ENCODE results near the gene TRA2B.

DNA sequence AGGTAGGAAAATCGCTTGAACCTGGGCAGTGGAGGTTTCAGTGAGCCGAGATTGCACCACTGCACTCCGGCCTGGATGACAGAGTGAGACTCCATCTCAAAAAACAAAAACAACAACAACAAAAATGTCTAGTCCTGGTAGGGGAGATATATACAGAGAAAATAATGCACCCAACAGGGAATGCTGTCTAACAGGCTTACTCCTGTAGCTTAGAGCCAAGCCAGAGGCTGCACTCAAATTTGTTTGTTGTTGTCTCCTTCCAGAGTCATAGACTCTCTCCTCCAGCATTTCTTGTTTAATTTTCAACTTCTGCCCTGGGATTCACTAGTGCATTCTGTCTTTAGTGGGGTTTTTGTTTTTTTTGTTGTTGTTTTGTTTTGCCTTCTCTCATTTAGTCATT is 4.6 kb upstream of the TRA2B start:
- TF ChIP-seq, protein P1, sequence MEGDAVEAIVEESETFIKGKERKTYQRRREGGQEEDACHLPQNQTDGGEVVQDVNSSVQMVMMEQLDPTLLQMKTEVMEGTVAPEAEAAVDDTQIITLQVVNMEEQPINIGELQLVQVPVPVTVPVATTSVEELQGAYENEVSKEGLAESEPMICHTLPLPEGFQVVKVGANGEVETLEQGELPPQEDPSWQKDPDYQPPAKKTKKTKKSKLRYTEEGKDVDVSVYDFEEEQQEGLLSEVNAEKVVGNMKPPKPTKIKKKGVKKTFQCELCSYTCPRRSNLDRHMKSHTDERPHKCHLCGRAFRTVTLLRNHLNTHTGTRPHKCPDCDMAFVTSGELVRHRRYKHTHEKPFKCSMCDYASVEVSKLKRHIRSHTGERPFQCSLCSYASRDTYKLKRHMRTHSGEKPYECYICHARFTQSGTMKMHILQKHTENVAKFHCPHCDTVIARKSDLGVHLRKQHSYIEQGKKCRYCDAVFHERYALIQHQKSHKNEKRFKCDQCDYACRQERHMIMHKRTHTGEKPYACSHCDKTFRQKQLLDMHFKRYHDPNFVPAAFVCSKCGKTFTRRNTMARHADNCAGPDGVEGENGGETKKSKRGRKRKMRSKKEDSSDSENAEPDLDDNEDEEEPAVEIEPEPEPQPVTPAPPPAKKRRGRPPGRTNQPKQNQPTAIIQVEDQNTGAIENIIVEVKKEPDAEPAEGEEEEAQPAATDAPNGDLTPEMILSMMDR (IDR thresholded peaks at IDR 0.05): no peak
- no peak for TF ChIP-seq NFYB (CRISPR knock-in tag; conservative IDR thresholded peaks at IDR 0.05; ENCODE audit: low read depth)
